WTC11 (cell line): Measurements from ENCODE around the gene CTNS. TPM values are rescaled to one million over a fixed set of nuclear protein-coding genes. Genes with fewer than 3 reads are reported as not detected.

Experiments
- ATAC-seq: fragments of 200-7000 bp; cut with Tn5 transposase; 2 replicates; pipeline ENCODE4 v1.10.0; 2021; ENCODE audit warnings: mild to moderate bottlenecking, moderate library complexity
- CTCF ChIA-PET: fragments of 300-600 bp; sonication (Branson Sonifier 250); formaldehyde crosslinking; loops from one replicate; lab custom pipeline; 2021; ENCODE audit warnings: antibody characterized with exemption; lab: Charles Lee
- POLR2A ChIA-PET: fragments of 350-600 bp; sonication (Branson Sonifier 250); formaldehyde crosslinking; loops from one replicate; lab custom pipeline; 2021; ENCODE audit warnings: antibody characterized with exemption; lab: Charles Lee
- DNase-seq: peaks from one replicate; pipeline ENCODE4 v3.0.0; 2021; ENCODE audit warnings: low spot score
- H3K27ac Mint-ChIP-seq: 2 replicates; pipeline ENCODE4 v1.8.0; 2021; ENCODE audit warnings: mixed read lengths
- H3K27me3 Mint-ChIP-seq: 2 replicates; pipeline ENCODE4 v1.8.0; 2021; ENCODE audit warnings: low read depth, mild to moderate bottlenecking, moderate library complexity, mixed read lengths
- H3K36me3 Mint-ChIP-seq: 2 replicates; pipeline ENCODE4 v1.8.0; 2021; ENCODE audit warnings: mixed read lengths
- H3K4me1 Mint-ChIP-seq: 2 replicates; pipeline ENCODE4 v1.8.0; 2022; ENCODE audit warnings: mixed read lengths
- H3K4me3 Mint-ChIP-seq: 2 replicates; pipeline ENCODE4 v1.8.0; 2021; ENCODE audit warnings: mild to moderate bottlenecking, moderate library complexity, mixed read lengths
- H3K9me3 Mint-ChIP-seq: 2 replicates; pipeline ENCODE4 v1.8.0; 2021; ENCODE audit warnings: mixed read lengths
- AFF4 ChIP-seq: sonication (generic); formaldehyde crosslinking; IDR thresholded peaks from 2 replicates; pipeline ENCODE4 v1.8.1; 2023; ENCODE audit warnings: mild to moderate bottlenecking, missing genetic modification reagents, borderline replicate concordance
- ATF2 ChIP-seq: sonication (generic); formaldehyde crosslinking; IDR thresholded peaks from 2 replicates; pipeline ENCODE4 v1.8.1; 2022; ENCODE audit warnings: low read depth, missing genetic modification reagents, borderline replicate concordance
- CBFB ChIP-seq: sonication (generic); formaldehyde crosslinking; IDR thresholded peaks from 2 replicates; pipeline ENCODE4 v1.8.1; 2022; ENCODE audit warnings: mild to moderate bottlenecking, low read depth, missing genetic modification reagents
- ETV6 ChIP-seq: sonication (generic); formaldehyde crosslinking; IDR thresholded peaks from 2 replicates; pipeline ENCODE4 v1.8.1; 2022; ENCODE audit warnings: mild to moderate bottlenecking, missing genetic modification reagents
- FOXK1 ChIP-seq: sonication (generic); formaldehyde crosslinking; IDR thresholded peaks from 2 replicates; pipeline ENCODE4 v1.8.0; 2022; ENCODE audit warnings: mild to moderate bottlenecking, moderate library complexity, missing genetic modification reagents
- HMGXB4 ChIP-seq: sonication (generic); formaldehyde crosslinking; IDR thresholded peaks from 2 replicates; pipeline ENCODE4 v1.8.1; 2023; ENCODE audit warnings: mild to moderate bottlenecking, moderate library complexity, missing genetic modification reagents
- JAZF1 ChIP-seq: fragments of 250-450 bp; sonication (Bioruptor Pico); IDR thresholded peaks from 2 replicates; pipeline ENCODE4 v1.9.0; 2021; ENCODE audit warnings: moderate library complexity, mild to moderate bottlenecking, inconsistent platforms
- JUN ChIP-seq: sonication (generic); formaldehyde crosslinking; IDR thresholded peaks from 2 replicates; pipeline ENCODE4 v1.8.0; 2023; ENCODE audit warnings: mild to moderate bottlenecking, missing genetic modification reagents
- KAT7 ChIP-seq: sonication (generic); formaldehyde crosslinking; IDR thresholded peaks from 2 replicates; pipeline ENCODE4 v1.8.1; 2023; ENCODE audit warnings: missing genetic modification reagents, mild to moderate bottlenecking, borderline replicate concordance
- NR1H2 ChIP-seq: sonication (generic); formaldehyde crosslinking; IDR thresholded peaks from 2 replicates; pipeline ENCODE4 v1.9.0; 2021; ENCODE audit warnings: mild to moderate bottlenecking, moderate library complexity, missing genetic modification reagents
- SMAD4 ChIP-seq: sonication (generic); formaldehyde crosslinking; IDR thresholded peaks from 2 replicates; pipeline ENCODE4 v1.8.0; 2022; ENCODE audit warnings: mild to moderate bottlenecking, missing genetic modification reagents
- SOX15 ChIP-seq: fragments of 250-450 bp; sonication (Bioruptor Pico); IDR thresholded peaks from 2 replicates; pipeline ENCODE4 v1.9.0; 2021; ENCODE audit warnings: mild to moderate bottlenecking
- TEAD1 ChIP-seq: sonication (generic); formaldehyde crosslinking; IDR thresholded peaks from 2 replicates; pipeline ENCODE4 v1.8.0; 2022; ENCODE audit warnings: mild to moderate bottlenecking, missing genetic modification reagents
- TP53 ChIP-seq: sonication (generic); formaldehyde crosslinking; IDR thresholded peaks from 2 replicates; pipeline ENCODE4 v1.8.1; 2023; ENCODE audit warnings: mild to moderate bottlenecking, missing genetic modification reagents
- ZBTB21 ChIP-seq: sonication (generic); formaldehyde crosslinking; IDR thresholded peaks from 2 replicates; pipeline ENCODE4 v1.8.1; 2023; ENCODE audit warnings: mild to moderate bottlenecking, missing genetic modification reagents, borderline replicate concordance
- ZNF317 ChIP-seq: sonication (generic); formaldehyde crosslinking; IDR thresholded peaks from 2 replicates; pipeline ENCODE4 v1.8.1; 2023; ENCODE audit warnings: low read depth, mild to moderate bottlenecking, moderate library complexity, missing genetic modification reagents, borderline replicate concordance
- ZNF396 ChIP-seq: fragments of 250-450 bp; sonication (Bioruptor Pico); IDR thresholded peaks from 2 replicates; pipeline ENCODE4 v1.8.0; 2021; ENCODE audit warnings: mild to moderate bottlenecking, moderate library complexity, borderline replicate concordance
- ZNF512 ChIP-seq: sonication (generic); formaldehyde crosslinking; IDR thresholded peaks from 2 replicates; pipeline ENCODE4 v1.8.1; 2022; ENCODE audit warnings: missing genetic modification reagents, borderline replicate concordance
- total RNA-seq: library from RNA; stranded (reverse); gene quantifications from 3 replicates; pipeline ENCODE4 v1.2.3, GENCODE V29; 2021

The CTNS gene
- total RNA-seq, 1 experiment from 2014 or later = 10.7 TPM

- no peaks in the 10 kb centered on the region for H3K27me3 Mint-ChIP-seq
- TF ChIP-seq CBFB (CRISPR knock-in tag) (no peak), JAZF1 (CRISPR knock-in tag) (no peak), AFF4 (no peak), ATF2 (CRISPR knock-in tag) (no peak), ZNF396 (CRISPR knock-in tag) (no peak), TP53 (CRISPR knock-in tag) (no peak), HMGXB4 (CRISPR knock-in tag) (no peak), KAT7 (CRISPR knock-in tag) (no peak), TEAD1 (CRISPR knock-in tag) (no peak), SMAD4 (no peak), ZNF317 (CRISPR knock-in tag) (no peak), ZBTB21 (no peak)
- no peak overlapping the region for H3K27ac Mint-ChIP-seq
- DNase-seq (no peak), ATAC-seq (no peak)
- CTCF ChIA-PET = interaction anchor here (3.5 kb wide), 1 partner anchor 10 kb away, joined by 30 read pairs; no protein-coding TSS in a partner anchor
- POLR2A ChIA-PET = no interaction called here
- H3K36me3 Mint-ChIP-seq = peaks cover 7% of the 10 kb centered on the region
- H3K4me1 Mint-ChIP-seq = peaks cover 13% of the 10 kb centered on the region
- no peak overlapping the region for H3K4me3 Mint-ChIP-seq
- H3K9me3 Mint-ChIP-seq = no peaks in the 10 kb centered on the region
These were observed 36.0 kb downstream of the CTNS start for GRCh38 chr17:3672571-3672970.

GRCh38 chr17:3675886-3676285 lies 39.3 kb downstream of the CTNS start:
- ATAC-seq = no peak
- no peak for DNase-seq
- Mint-ChIP-seq H3K36me3 (no peaks in the 10 kb centered on the region), H3K4me1 (peaks cover 11% of the 10 kb centered on the region), H3K27ac (no peak overlapping the region), H3K27me3 (no peaks in the 10 kb centered on the region), H3K4me3 (no peak overlapping the region), H3K9me3 (no peaks in the 10 kb centered on the region)
- ChIA-PET POLR2A (no interaction called here), CTCF (no interaction called here)
- no peak for TF ChIP-seq FOXK1 (CRISPR knock-in tag)
- no peak for TF ChIP-seq SOX15 (CRISPR knock-in tag)

GRCh38 chr17:3678095-3678820 lies 41.7 kb downstream of the CTNS start:
- CTCF ChIA-PET = interaction anchor here (0.6 to 2.6 kb wide), 7 partner anchors 13 to 142 kb away, joined by 3 to 14 read pairs (median 4); partner anchors contain the start of genes CTNS, HASPIN and SHPK
- H3K36me3 Mint-ChIP-seq = no peaks in the 10 kb centered on the region
- POLR2A ChIA-PET = interaction anchor here (0.9 to 1.0 kb wide), 2 partner anchors 9 to 17 kb away, joined by 3 to 4 read pairs; partner anchors contain the start of gene EMC6
- peaks cover 11% of the 10 kb centered on the region for H3K4me1 Mint-ChIP-seq
- H3K27me3 Mint-ChIP-seq = no peaks in the 10 kb centered on the region; the same call in none of the 2 replicates
- 0 out of 2 replicates have a peak overlapping the region, but pooled peaks have one; percentile 72 for H3K27ac Mint-ChIP-seq
- H3K4me3 Mint-ChIP-seq = no peak overlapping the region
- no peaks in the 10 kb centered on the region for H3K9me3 Mint-ChIP-seq
- TF ChIP-seq ETV6 (CRISPR knock-in tag) (0 out of 2 replicates have a peak, but pooled peaks have one; percentile 25), JUN (no peak), NR1H2 (no peak), ZNF512 (CRISPR knock-in tag) (no peak)
- peak; percentile 87 for ATAC-seq
- peak; percentile 78 for DNase-seq
